Measurements from ENCODE around the gene PIPOX. TPM values are rescaled to one million over a fixed set of nuclear protein-coding genes. Genes with fewer than 3 reads are reported as not detected.

The PIPOX gene
- polyA plus RNA-seq, 3 donors: 0.30 to 0.56 TPM; not detected in 1

DNA sequence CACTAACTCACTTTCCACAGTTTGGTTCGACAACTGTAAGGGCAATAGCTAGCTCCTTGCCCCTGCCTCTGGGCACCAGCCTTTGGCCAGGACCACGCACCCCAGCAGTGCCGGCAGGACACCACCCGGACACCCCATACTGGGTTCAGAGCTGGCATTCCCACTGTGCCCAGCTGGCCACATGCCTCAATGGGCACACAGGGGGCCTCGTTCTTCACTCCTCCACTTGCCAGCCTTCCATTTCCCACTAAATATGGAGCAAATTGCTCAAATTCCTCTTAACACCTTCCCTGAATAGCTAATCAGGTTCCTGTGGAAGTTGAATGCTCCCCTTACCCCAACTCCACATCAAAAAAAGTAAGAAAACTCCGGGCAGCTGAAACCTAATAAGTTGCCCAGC is 52.5 kb downstream of the PIPOX start:
- TF ChIP-seq, protein P1, sequence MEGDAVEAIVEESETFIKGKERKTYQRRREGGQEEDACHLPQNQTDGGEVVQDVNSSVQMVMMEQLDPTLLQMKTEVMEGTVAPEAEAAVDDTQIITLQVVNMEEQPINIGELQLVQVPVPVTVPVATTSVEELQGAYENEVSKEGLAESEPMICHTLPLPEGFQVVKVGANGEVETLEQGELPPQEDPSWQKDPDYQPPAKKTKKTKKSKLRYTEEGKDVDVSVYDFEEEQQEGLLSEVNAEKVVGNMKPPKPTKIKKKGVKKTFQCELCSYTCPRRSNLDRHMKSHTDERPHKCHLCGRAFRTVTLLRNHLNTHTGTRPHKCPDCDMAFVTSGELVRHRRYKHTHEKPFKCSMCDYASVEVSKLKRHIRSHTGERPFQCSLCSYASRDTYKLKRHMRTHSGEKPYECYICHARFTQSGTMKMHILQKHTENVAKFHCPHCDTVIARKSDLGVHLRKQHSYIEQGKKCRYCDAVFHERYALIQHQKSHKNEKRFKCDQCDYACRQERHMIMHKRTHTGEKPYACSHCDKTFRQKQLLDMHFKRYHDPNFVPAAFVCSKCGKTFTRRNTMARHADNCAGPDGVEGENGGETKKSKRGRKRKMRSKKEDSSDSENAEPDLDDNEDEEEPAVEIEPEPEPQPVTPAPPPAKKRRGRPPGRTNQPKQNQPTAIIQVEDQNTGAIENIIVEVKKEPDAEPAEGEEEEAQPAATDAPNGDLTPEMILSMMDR (IDR thresholded peaks at IDR 0.05): no peak
- no peaks in the 10 kb centered on the region for H3K9me3 ChIP-seq (replicated peaks in 1 of 2; ENCODE audit: control insufficient read depth in 1 of 2, insufficient read depth in 1 of 2, low read length in 2 of 2)
- no peak overlapping the region for H3K9ac ChIP-seq (ENCODE audit: insufficient read depth, low read length, poor library complexity, severe bottlenecking)
- Mint-ChIP-seq H3K27me3 (ENCODE audit: low read depth in 3 of 3) (peaks cover 0 to 4% (median 0%) of the 10 kb centered on the region in 3 donors), H3K27ac (peak overlapping the region in 1 of 7 donors; percentile 84), H3K4me3 (no peak overlapping the region), H3K36me3 (peaks cover 98 to 99% of the 10 kb centered on the region in 2 donors), H3K4me1 (no peaks in the 10 kb centered on the region), H3K9me3 (no peaks in the 10 kb centered on the region)
- peaks cover 100% of the 10 kb centered on the region in 2 donors for H3K36me3 ChIP-seq (replicated peaks in 1 of 2; ENCODE audit: control insufficient read depth in 1 of 2, insufficient read depth in 2 of 2, low read length in 2 of 2)
- H3K27me3 ChIP-seq (ENCODE audit: control insufficient read depth in 2 of 2, insufficient read depth in 2 of 2, low read length in 2 of 2): no peaks in the 10 kb centered on the region
- no peaks in the 10 kb centered on the region for H3K4me1 ChIP-seq (ENCODE audit: control insufficient read depth in 1 of 2, insufficient read depth in 2 of 2, low read length in 2 of 2)
- no peak for DNase-seq
- no peak overlapping the region for H3K27ac ChIP-seq (ENCODE audit: low read depth in 1 of 2, low read length in 2 of 2)
- WGBS (ENCODE audit: insufficient coverage): 92% methylated on average over 5 of the region's 6 CpGs
- intact Hi-C loops (cut with micrococcal nuclease): no loop called here
- no peak overlapping the region for H3K4me2 ChIP-seq (replicated peaks; ENCODE audit: extremely low read depth, low read length, poor library complexity, severe bottlenecking)
- no peak overlapping the region for H3K4me3 ChIP-seq (replicated peaks in 1 of 3; ENCODE audit: low read depth in 2 of 3, low read length in 3 of 3)
- H4K20me1 ChIP-seq (ENCODE audit: insufficient read depth, low read length): no peaks in the 10 kb centered on the region
- no peak overlapping the region for H2AFZ ChIP-seq (ENCODE audit: insufficient read depth, low read depth, low read length, poor library complexity, severe bottlenecking)
- no peaks in the 10 kb centered on the region for H3K79me2 ChIP-seq (ENCODE audit: insufficient read depth, low read length)

DNA sequence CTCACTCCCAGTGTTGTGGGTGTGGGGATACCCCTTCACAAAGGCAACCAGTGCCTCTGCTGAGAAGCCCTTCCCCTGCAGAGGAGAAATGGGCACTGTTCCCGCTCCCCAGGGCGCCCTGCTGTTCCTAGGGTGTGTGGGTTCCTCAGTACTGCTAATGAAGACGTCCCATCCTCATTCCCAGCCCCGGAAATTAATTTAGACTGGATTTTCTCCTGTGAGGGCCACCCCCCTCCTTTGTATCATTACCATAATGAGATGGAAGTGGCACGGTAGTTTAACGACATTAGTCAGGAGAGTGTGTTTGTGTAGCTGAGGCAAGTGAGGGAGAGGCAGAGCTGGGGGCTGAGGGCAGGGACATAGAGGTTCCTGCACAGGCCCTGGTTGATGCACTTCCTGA is 53.2 kb downstream of the PIPOX start:
- Mint-ChIP-seq H3K4me3 (no peak overlapping the region), H3K4me1 (no peaks in the 10 kb centered on the region), H3K27ac (peak overlapping the region in 3 of 7 donors; percentile 13 to 84 (median 55)), H3K27me3 (ENCODE audit: low read depth in 3 of 3) (peaks cover 0 to 4% (median 0%) of the 10 kb centered on the region in 3 donors), H3K36me3 (peaks cover 96 to 99% of the 10 kb centered on the region in 2 donors), H3K9me3 (no peaks in the 10 kb centered on the region)
- Histone ChIP-seq H4K20me1 (ENCODE audit: insufficient read depth, low read length) (no peaks in the 10 kb centered on the region), H3K4me2 (replicated peaks; ENCODE audit: extremely low read depth, low read length, poor library complexity, severe bottlenecking) (no peak overlapping the region), H3K4me3 (replicated peaks in 1 of 3; ENCODE audit: low read depth in 2 of 3, low read length in 3 of 3) (no peak overlapping the region), H3K27me3 (ENCODE audit: control insufficient read depth in 2 of 2, insufficient read depth in 2 of 2, low read length in 2 of 2) (no peaks in the 10 kb centered on the region), H2AFZ (ENCODE audit: insufficient read depth, low read depth, low read length, poor library complexity, severe bottlenecking) (no peak overlapping the region), H3K36me3 (replicated peaks in 1 of 2; ENCODE audit: control insufficient read depth in 1 of 2, insufficient read depth in 2 of 2, low read length in 2 of 2) (peaks cover 99 to 100% of the 10 kb centered on the region in 2 donors), H3K4me1 (ENCODE audit: control insufficient read depth in 1 of 2, insufficient read depth in 2 of 2, low read length in 2 of 2) (no peaks in the 10 kb centered on the region), H3K79me2 (ENCODE audit: insufficient read depth, low read length) (no peaks in the 10 kb centered on the region), H3K9ac (ENCODE audit: insufficient read depth, low read length, poor library complexity, severe bottlenecking) (no peak overlapping the region), H3K9me3 (replicated peaks in 1 of 2; ENCODE audit: control insufficient read depth in 1 of 2, insufficient read depth in 1 of 2, low read length in 2 of 2) (no peaks in the 10 kb centered on the region), H3K27ac (ENCODE audit: low read depth in 1 of 2, low read length in 2 of 2) (no peak overlapping the region)
- no peak for DNase-seq
- 82% methylated on average over 2 of the region's 6 CpGs for WGBS (ENCODE audit: insufficient coverage)
- TF ChIP-seq, protein P1 (IDR thresholded peaks at IDR 0.05): no peak
- intact Hi-C loops (cut with micrococcal nuclease): no loop called here

All from CD14-positive monocyte (primary cell).